Ovary (tissue), 3 donors: Measurements from ENCODE around the gene GEMIN4.

Experiments
- EP300 ChIP-seq: sonication (generic); formaldehyde crosslinking; IDR thresholded peaks from one replicate; pipeline ENCODE4 v1.6.1; 2017; ENCODE audit warnings: antibody characterized with exemption
- POLR2A ChIP-seq: fragments of 450-650 bp; IDR thresholded peaks from one replicate; pipeline ENCODE4 v1.6.1; 2017; ENCODE audit warnings: antibody characterized with exemption, mild to moderate bottlenecking, moderate library complexity
- TF ChIP-seq, protein P1 (sequence below), 3 donors: fragments of 450-650 bp in 2 of 3; fragments of 200-600 bp in 1 of 3; IDR thresholded peaks; one replicate each; pipeline versions ENCODE4 v1.5.1 to v1.8.0; 2016 to 2022; ENCODE audit warnings: antibody characterized with exemption in 3 of 3, mild to moderate bottlenecking in 1 of 3
- donor health status: DM: no; HTN: no; CAD: no.

DNA sequence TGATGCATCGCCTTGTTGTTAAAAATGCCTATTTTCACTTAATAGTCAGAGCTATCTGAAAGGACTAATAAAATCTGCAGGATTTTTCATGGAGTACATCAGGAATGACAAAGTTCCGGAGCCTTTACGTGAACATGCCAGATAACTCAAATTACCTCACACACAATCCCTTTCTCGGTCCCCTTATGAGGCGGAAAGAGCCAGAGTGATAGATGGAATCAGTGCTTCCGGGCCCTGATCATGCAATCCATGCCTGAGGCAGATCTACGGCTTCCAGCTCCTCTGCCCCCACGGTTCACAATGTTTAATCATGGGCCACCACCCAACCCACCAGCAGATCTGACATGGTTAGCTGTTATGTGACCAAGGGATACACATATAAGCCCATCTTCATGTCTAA is 54.4 kb downstream of the GEMIN4 start:
- TF ChIP-seq, protein P1, sequence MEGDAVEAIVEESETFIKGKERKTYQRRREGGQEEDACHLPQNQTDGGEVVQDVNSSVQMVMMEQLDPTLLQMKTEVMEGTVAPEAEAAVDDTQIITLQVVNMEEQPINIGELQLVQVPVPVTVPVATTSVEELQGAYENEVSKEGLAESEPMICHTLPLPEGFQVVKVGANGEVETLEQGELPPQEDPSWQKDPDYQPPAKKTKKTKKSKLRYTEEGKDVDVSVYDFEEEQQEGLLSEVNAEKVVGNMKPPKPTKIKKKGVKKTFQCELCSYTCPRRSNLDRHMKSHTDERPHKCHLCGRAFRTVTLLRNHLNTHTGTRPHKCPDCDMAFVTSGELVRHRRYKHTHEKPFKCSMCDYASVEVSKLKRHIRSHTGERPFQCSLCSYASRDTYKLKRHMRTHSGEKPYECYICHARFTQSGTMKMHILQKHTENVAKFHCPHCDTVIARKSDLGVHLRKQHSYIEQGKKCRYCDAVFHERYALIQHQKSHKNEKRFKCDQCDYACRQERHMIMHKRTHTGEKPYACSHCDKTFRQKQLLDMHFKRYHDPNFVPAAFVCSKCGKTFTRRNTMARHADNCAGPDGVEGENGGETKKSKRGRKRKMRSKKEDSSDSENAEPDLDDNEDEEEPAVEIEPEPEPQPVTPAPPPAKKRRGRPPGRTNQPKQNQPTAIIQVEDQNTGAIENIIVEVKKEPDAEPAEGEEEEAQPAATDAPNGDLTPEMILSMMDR (IDR thresholded peaks at IDR 0.05), result no peak
- TF ChIP-seq POLR2A, result no peak
- no peak for TF ChIP-seq EP300
